ENCODE measurements around the gene KLHL42.

DNA sequence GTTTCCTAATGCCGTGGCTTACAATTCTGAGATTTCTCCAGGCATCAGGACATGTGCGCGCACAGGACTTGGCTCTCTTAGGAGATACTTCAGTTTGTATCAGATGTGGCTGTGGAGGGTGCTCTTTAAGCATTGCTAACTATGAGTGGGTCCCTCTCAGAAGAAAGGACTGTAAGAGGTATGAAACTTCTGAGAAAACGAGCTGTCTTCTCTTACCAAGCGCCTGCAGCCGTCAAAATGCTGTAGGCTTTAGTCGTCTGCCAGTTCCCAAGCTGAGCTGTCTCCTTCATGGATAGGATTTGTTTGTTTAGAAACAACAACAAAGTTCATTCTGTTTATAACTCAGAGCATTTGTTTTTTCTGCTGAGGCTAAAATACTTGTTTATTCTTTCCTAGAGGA, 16.1 kb downstream of the KLHL42 start:
- TF ChIP-seq EZH2 (IDR thresholded peaks at IDR 0.05; ENCODE audit: insufficient read depth, poor library complexity, severe bottlenecking), result no peak
- TF ChIP-seq EZH2phosphoT487 (IDR thresholded peaks at IDR 0.05; ENCODE audit: insufficient read depth, low read depth), result no peak
